ENCODE results near the gene PRSS1.
"Not testable (repeated sequence)": the region's sequence is repeated elsewhere in the genome, so short reads cannot be mapped to it uniquely, and the experiment has no call there.

Gene PRSS1

GRCh38 chr7:142749218-142749993 lies at the start of gene PRSS1:
Gene PRSS1, plus strand, starts transcription at chr7:142749472. Its CDS starts 13 bp downstream, at chr7:142749485.
- Histone ChIP-seq H4K20me1 (ENCODE audit: control insufficient read depth, insufficient read depth, low read depth, low read length) (no peaks in the 10 kb centered on the region), H3K36me3 (ENCODE audit: control insufficient read depth, low read length) (no peaks in the 10 kb centered on the region), H3K9me2 (replicated peaks; ENCODE audit: control insufficient read depth, low read length) (no peaks in the 10 kb centered on the region), H3K9me3 (ENCODE audit: control insufficient read depth, insufficient read depth, low read length) (no peaks in the 10 kb centered on the region), H3K27ac (ENCODE audit: low read depth, low read length) (no peak within 1 kb of the TSS), H3K4me3 (ENCODE audit: low read length) (no peak within 1 kb of the TSS), H3K4me2 (ENCODE audit: low read length) (no peak within 1 kb of the TSS), H3K79me2 (ENCODE audit: control insufficient read depth, low read length) (no peaks in the 10 kb centered on the region), H3K4me1 (ENCODE audit: control insufficient read depth, low read length) (no peaks in the 10 kb centered on the region), H3K27me3 (ENCODE audit: control insufficient read depth, low read length) (no peaks in the 10 kb centered on the region), H3F3A (ENCODE audit: control insufficient read depth, insufficient read depth) (no peaks in the 10 kb centered on the region)
- TF ChIP-seq EZH2phosphoT487 (IDR thresholded peaks at IDR 0.05; ENCODE audit: borderline replicate concordance, low read length) = no peak
- TF ChIP-seq CTCF (IDR thresholded peaks at IDR 0.05; ENCODE audit: low read depth, low read length, poor library complexity, severe bottlenecking) = no peak

GRCh38 chr7:142700935-142701334 lies 48.3 kb upstream of the PRSS1 start:
- peaks cover 14% of the 10 kb centered on the region for H3K4me1 ChIP-seq (ENCODE audit: control insufficient read depth, low read length)
- H3F3A ChIP-seq (ENCODE audit: control insufficient read depth, insufficient read depth); H3K4me3 ChIP-seq (ENCODE audit: low read length); H3K4me2 ChIP-seq (ENCODE audit: low read length); H3K9me3 ChIP-seq (ENCODE audit: control insufficient read depth, insufficient read depth, low read length); H3K27ac ChIP-seq (ENCODE audit: low read depth, low read length); H3K79me2 ChIP-seq (ENCODE audit: control insufficient read depth, low read length); H3K36me3 ChIP-seq (ENCODE audit: control insufficient read depth, low read length); H4K20me1 ChIP-seq (ENCODE audit: control insufficient read depth, insufficient read depth, low read depth, low read length); H3K9me2 ChIP-seq (replicated peaks; ENCODE audit: control insufficient read depth, low read length); H3K27me3 ChIP-seq (ENCODE audit: control insufficient read depth, low read length): not testable (repeated sequence)

- no peaks in the 10 kb centered on the region for H3F3A ChIP-seq (ENCODE audit: control insufficient read depth, insufficient read depth)
- no peaks in the 10 kb centered on the region for H3K79me2 ChIP-seq (ENCODE audit: control insufficient read depth, low read length)
- H3K4me1 ChIP-seq (ENCODE audit: control insufficient read depth, low read length) = peaks cover 14% of the 10 kb centered on the region
- H3K9me2 ChIP-seq (replicated peaks; ENCODE audit: control insufficient read depth, low read length) = no peaks in the 10 kb centered on the region
- no peak overlapping the region for H3K27ac ChIP-seq (ENCODE audit: low read depth, low read length)
- no peak overlapping the region for H3K4me2 ChIP-seq (ENCODE audit: low read length)
- no peaks in the 10 kb centered on the region for H3K9me3 ChIP-seq (ENCODE audit: control insufficient read depth, insufficient read depth, low read length)
- no peaks in the 10 kb centered on the region for H3K27me3 ChIP-seq (ENCODE audit: control insufficient read depth, low read length)
- no peak overlapping the region for H3K4me3 ChIP-seq (ENCODE audit: low read length)
- H3K36me3 ChIP-seq (ENCODE audit: control insufficient read depth, low read length) = no peaks in the 10 kb centered on the region
- H4K20me1 ChIP-seq (ENCODE audit: control insufficient read depth, insufficient read depth, low read depth, low read length) = no peaks in the 10 kb centered on the region
- TF ChIP-seq EZH2phosphoT487 (IDR thresholded peaks at IDR 0.05; ENCODE audit: borderline replicate concordance, low read length) (no peak), CTCF (IDR thresholded peaks at IDR 0.05; ENCODE audit: low read depth, low read length, poor library complexity, severe bottlenecking) (no peak)
These were observed 45.5 kb upstream of the PRSS1 start for GRCh38 chr7:142703655-142704305.

GRCh38 chr7:142708726-142709125 lies 40.5 kb upstream of the PRSS1 start:
- H3K4me1 ChIP-seq (ENCODE audit: control insufficient read depth, low read length) = peaks cover 18% of the 10 kb centered on the region
- H4K20me1 ChIP-seq (ENCODE audit: control insufficient read depth, insufficient read depth, low read depth, low read length); H3K4me2 ChIP-seq (ENCODE audit: low read length); H3K27me3 ChIP-seq (ENCODE audit: control insufficient read depth, low read length); H3K36me3 ChIP-seq (ENCODE audit: control insufficient read depth, low read length); H3K27ac ChIP-seq (ENCODE audit: low read depth, low read length); H3F3A ChIP-seq (ENCODE audit: control insufficient read depth, insufficient read depth); H3K9me3 ChIP-seq (ENCODE audit: control insufficient read depth, insufficient read depth, low read length); H3K79me2 ChIP-seq (ENCODE audit: control insufficient read depth, low read length); H3K4me3 ChIP-seq (ENCODE audit: low read length); H3K9me2 ChIP-seq (replicated peaks; ENCODE audit: control insufficient read depth, low read length): not testable (repeated sequence)

Data from DOHH2 (cell line).